T-helper 1 cell treated with Interleukin-12 subunit alpha and Interleukin-12 subunit beta and Interleukin-4 antibody, amounts not matched to agents 30 μg/mL and 1 μg/mL, for 36 hours (primary cell): ENCODE measurements around the gene TTL.
"Not testable (repeated sequence)": the region's sequence is repeated elsewhere in the genome, so short reads cannot be mapped to it uniquely, and the experiment has no call there.

Experiments
- H3K27ac Mint-ChIP-seq: one replicate; pipeline ENCODE4 v1.8.0; 2021; ENCODE audit warnings: mild to moderate bottlenecking, mixed read lengths
- H3K27me3 Mint-ChIP-seq: one replicate; pipeline ENCODE4 v1.8.0; 2021; ENCODE audit warnings: low read depth, mixed read lengths
- H3K36me3 Mint-ChIP-seq: one replicate; pipeline ENCODE4 v1.8.0; 2021; ENCODE audit warnings: low read depth, mixed read lengths
- H3K4me1 Mint-ChIP-seq: one replicate; pipeline ENCODE4 v1.8.0; 2021; ENCODE audit warnings: low read depth, mixed read lengths
- H3K4me3 Mint-ChIP-seq: one replicate; pipeline ENCODE4 v1.8.0; 2021; ENCODE audit warnings: mild to moderate bottlenecking, moderate library complexity, mixed read lengths
- H3K9me3 Mint-ChIP-seq: one replicate; pipeline ENCODE4 v1.8.0; 2021; ENCODE audit warnings: mixed read lengths

TTL gene

DNA sequence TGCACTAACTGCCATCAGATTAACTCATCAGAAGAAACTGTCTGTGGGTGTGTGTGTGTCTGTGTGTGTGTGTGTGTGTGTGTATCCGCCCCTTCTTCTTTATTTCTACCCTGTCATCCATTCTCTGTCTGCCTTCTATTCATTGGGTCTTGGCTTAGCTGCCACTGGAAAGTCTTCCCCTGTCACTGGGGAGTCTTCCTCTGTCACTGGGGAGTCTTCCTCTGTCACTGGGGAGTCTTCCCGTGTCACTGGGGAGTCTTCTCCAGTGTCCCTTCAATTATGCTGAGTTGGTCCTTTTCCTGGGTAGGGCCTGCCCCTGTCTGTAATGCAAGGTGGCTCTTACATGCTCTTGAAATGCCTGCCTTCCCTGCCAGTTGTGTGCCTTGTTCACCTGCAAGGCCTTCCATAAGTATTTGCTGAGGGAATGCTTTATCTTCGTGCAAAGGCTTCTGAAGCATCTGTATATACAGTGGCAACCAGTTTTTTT is 41.4 kb downstream of the TTL start:
- H3K36me3 Mint-ChIP-seq, result peaks cover 51% of the 10 kb centered on the region
- H3K9me3 Mint-ChIP-seq, result no peaks in the 10 kb centered on the region
- H3K27me3 Mint-ChIP-seq, result no peaks in the 10 kb centered on the region
- H3K27ac Mint-ChIP-seq, result no peak overlapping the region
- H3K4me1 Mint-ChIP-seq, result no peaks in the 10 kb centered on the region
- H3K4me3 Mint-ChIP-seq, result no peak overlapping the region

GRCh38 chr2:112524276-112524675 is 42.3 kb downstream of the TTL start:
- H3K4me3 Mint-ChIP-seq, H3K27ac Mint-ChIP-seq, H3K9me3 Mint-ChIP-seq, H3K27me3 Mint-ChIP-seq, H3K4me1 Mint-ChIP-seq: not testable (repeated sequence)
- peaks cover 57% of the 10 kb centered on the region for H3K36me3 Mint-ChIP-seq

DNA sequence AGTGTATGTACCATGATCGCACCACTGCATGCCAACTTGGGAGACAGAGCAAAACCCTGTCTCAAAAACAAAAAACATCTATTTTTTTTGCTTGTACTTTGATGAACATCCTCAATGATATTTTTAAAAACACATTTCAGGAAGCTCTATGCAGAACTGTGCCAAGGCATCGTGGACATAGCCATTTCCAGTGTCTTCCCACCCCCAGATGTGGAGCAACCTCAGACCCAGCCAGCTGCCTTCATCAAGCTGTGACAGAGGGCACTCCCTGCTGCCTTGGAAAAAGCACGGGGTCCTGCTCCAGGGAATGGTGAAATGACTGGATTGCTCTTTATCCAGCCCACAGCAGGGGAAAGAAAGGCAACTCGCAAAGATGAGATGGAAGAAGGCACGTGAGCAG is 46.6 kb downstream of the TTL start:
- H3K4me3 Mint-ChIP-seq, result no peak overlapping the region

DNA sequence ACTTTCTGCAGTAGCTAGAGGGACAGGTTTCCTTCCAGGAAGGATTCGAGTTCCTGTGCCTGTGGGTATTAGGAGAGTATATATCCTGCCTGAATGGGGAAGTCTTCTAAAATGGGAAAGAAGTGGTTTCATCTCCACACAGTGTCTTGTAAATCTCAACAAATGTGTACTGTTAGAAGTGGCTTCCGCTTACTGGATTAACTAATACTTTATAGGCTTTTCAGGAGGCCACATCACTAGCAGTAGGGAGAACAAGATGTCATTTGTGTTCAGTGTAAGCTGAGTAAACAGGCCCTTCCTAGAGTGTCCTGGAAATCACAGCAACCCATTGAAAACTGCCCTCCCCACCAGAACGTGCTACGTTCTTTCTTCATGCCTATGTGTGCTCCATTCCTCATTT is 47.8 kb downstream of the TTL start:
- Mint-ChIP-seq H3K27ac (no peak overlapping the region), H3K9me3 (no peaks in the 10 kb centered on the region), H3K36me3 (peaks cover 38% of the 10 kb centered on the region), H3K4me3 (no peak overlapping the region), H3K4me1 (no peaks in the 10 kb centered on the region), H3K27me3 (no peaks in the 10 kb centered on the region)

More for the DNA sequence above, 46.6 kb downstream of the TTL start:
- Mint-ChIP-seq H3K9me3 (no peaks in the 10 kb centered on the region), H3K27me3 (no peaks in the 10 kb centered on the region), H3K27ac (no peak overlapping the region), H3K36me3 (peaks cover 45% of the 10 kb centered on the region), H3K4me1 (no peaks in the 10 kb centered on the region)

DNA sequence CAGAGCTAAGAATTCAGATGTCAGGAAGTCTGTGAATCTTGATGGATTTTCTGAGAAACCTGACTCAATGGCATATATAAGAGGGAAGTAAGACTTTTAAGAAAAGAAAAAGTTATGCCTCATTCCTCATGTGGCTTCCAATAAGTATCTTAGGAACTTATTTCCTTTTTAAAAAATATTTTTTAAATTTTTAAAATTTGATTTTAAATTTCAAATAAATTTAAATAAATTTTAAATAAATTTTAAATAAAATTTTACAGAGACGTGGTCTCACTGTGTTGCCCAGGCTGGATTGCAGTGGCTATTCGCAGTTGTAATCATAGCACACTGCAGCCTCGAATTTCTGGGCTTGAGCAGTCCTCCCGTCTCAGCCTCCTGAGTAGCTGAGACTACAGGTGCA is 48.8 kb downstream of the TTL start:
- H3K9me3 Mint-ChIP-seq, result no peaks in the 10 kb centered on the region
- no peaks in the 10 kb centered on the region for H3K4me1 Mint-ChIP-seq
- H3K36me3 Mint-ChIP-seq, result peaks cover 35% of the 10 kb centered on the region
- no peaks in the 10 kb centered on the region for H3K27me3 Mint-ChIP-seq
- H3K4me3 Mint-ChIP-seq, result no peak overlapping the region
- H3K27ac Mint-ChIP-seq, result no peak overlapping the region

- H3K4me1 Mint-ChIP-seq, result no peaks in the 10 kb centered on the region
- H3K4me3 Mint-ChIP-seq, result no peak overlapping the region
- H3K27me3 Mint-ChIP-seq, result no peaks in the 10 kb centered on the region
- H3K27ac Mint-ChIP-seq, result no peak overlapping the region
- H3K9me3 Mint-ChIP-seq, result no peaks in the 10 kb centered on the region
- peaks cover 13% of the 10 kb centered on the region for H3K36me3 Mint-ChIP-seq
Measured at GRCh38 chr2:112534826-112535225, 52.9 kb downstream of the TTL start.

GRCh38 chr2:112536665-112537064 is 54.7 kb downstream of the TTL start:
- not testable (repeated sequence) for H3K27ac Mint-ChIP-seq, H3K4me3 Mint-ChIP-seq, H3K9me3 Mint-ChIP-seq, H3K27me3 Mint-ChIP-seq, H3K4me1 Mint-ChIP-seq, H3K36me3 Mint-ChIP-seq

GRCh38 chr2:112539306-112539705 is 57.4 kb downstream of the TTL start:
- no peak overlapping the region for H3K4me3 Mint-ChIP-seq
- no peaks in the 10 kb centered on the region for H3K9me3 Mint-ChIP-seq
- H3K4me1 Mint-ChIP-seq, result peaks cover 7% of the 10 kb centered on the region
- no peaks in the 10 kb centered on the region for H3K27me3 Mint-ChIP-seq
- peaks cover 2% of the 10 kb centered on the region for H3K36me3 Mint-ChIP-seq
- no peak overlapping the region for H3K27ac Mint-ChIP-seq

- H3K27ac Mint-ChIP-seq, result no peak overlapping the region
- no peak overlapping the region for H3K4me3 Mint-ChIP-seq
- H3K36me3 Mint-ChIP-seq, result peaks cover 2% of the 10 kb centered on the region
- H3K9me3 Mint-ChIP-seq, result no peaks in the 10 kb centered on the region
- H3K4me1 Mint-ChIP-seq, result peaks cover 10% of the 10 kb centered on the region
- H3K27me3 Mint-ChIP-seq, result no peaks in the 10 kb centered on the region
Measured at GRCh38 chr2:112540906-112541305, 59.0 kb downstream of the TTL start.

- Mint-ChIP-seq H3K4me1 (peaks cover 10% of the 10 kb centered on the region), H3K9me3 (no peaks in the 10 kb centered on the region), H3K36me3 (peaks cover 2% of the 10 kb centered on the region), H3K27me3 (no peaks in the 10 kb centered on the region), H3K4me3 (no peak overlapping the region), H3K27ac (no peak overlapping the region)
Measured at GRCh38 chr2:112541315-112542122, 59.6 kb downstream of the TTL start.

DNA sequence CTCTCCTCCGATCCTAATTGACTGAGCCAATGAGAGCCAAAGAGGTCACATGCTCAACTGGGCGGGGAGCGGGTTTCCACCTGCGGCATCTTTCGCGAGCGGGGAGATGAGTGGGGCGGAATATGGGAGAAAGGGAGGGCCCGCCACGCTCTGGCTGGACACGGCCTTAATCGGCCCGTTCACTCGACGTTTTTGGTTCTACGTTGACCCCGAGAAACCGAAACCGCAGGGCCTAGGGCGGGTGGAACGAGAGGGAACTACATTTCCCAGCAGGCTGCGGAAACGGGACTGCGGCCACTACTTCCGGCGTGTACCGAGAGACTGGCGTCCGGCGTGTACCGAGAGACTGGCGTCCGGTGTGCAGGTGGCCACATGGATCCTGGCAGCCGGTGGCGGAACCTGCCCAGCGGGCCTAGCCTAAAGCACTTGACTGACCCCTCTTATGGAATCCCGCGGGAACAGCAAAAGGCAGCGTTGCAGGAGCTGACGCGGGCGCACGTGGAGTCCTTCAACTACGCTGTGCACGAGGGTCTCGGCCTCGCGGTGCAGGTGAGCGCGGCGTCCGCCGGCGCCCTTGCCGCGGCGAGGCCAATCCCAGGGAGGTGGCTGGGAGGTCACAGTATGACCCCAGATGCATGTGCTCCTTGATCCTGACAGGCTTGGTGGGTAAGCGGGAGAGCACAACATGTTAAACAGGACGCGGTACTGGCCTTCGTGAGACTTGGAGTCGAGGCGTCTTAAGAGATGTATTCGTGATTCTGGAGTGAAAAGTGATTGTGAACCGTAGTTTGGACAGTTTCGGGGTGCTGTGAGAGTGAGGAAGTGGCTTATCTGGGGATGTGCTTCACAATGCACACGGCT is 60.4 kb downstream of the TTL start, which contains the start of gene POLR1B:
Gene POLR1B (plus strand): TSS at position 343 of the 861 bp plus-strand sequence. CDS start 30 bp downstream, at position 373.
- no peak within 1 kb of the TSS for H3K4me3 Mint-ChIP-seq
- peaks cover 5% of the 10 kb centered on the region for H3K36me3 Mint-ChIP-seq
- no peaks in the 10 kb centered on the region for H3K27me3 Mint-ChIP-seq
- no peaks in the 10 kb centered on the region for H3K9me3 Mint-ChIP-seq
- H3K4me1 Mint-ChIP-seq, result peaks cover 13% of the 10 kb centered on the region
- H3K27ac Mint-ChIP-seq, result no peak within 1 kb of the TSS

DNA sequence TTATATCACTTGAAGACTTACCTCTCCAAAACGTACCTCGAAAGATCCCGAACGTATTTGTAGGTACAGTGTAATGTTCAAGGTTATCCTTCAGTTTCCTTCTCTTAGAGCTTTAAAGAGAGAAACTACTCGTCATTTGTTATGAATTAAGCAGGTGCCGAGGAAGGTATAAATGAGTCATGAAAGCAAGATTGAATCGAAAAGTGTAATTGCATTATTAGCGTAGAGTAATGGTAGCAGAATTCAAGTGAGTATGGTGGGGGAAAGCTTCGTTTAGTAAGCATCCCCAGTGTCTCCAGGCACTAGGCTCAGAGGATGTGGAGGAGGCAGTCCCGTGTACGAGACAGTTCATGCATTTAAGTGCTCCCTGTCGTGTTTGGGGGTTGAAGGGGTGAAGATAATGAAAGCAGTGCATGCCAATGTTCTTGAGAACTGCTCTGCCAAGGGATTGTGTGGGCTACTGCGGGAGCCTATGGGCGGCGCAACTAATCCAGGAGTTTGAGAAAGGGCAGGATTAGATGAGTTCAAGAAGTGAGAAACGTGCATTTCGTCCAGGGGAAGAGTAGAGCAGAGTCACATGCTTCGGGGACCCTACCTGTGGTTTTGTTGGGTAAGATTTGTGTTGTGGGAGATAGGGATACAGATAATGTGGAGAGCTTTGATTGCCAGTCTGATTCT is 61.2 kb downstream of the TTL start:
- Mint-ChIP-seq H3K27me3 (no peaks in the 10 kb centered on the region), H3K4me1 (peaks cover 14% of the 10 kb centered on the region), H3K27ac (no peak overlapping the region), H3K4me3 (no peak overlapping the region), H3K9me3 (no peaks in the 10 kb centered on the region), H3K36me3 (peaks cover 10% of the 10 kb centered on the region)

- Mint-ChIP-seq H3K27me3 (no peaks in the 10 kb centered on the region), H3K27ac (no peak overlapping the region), H3K36me3 (peaks cover 31% of the 10 kb centered on the region), H3K4me1 (peaks cover 10% of the 10 kb centered on the region), H3K9me3 (no peaks in the 10 kb centered on the region), H3K4me3 (no peak overlapping the region)
Measured at GRCh38 chr2:112547333-112547732, 65.4 kb downstream of the TTL start.

GRCh38 chr2:112548980-112549379 is 67.0 kb downstream of the TTL start:
- Mint-ChIP-seq H3K9me3 (no peaks in the 10 kb centered on the region), H3K27ac (no peak overlapping the region), H3K36me3 (peaks cover 37% of the 10 kb centered on the region), H3K27me3 (no peaks in the 10 kb centered on the region), H3K4me3 (no peak overlapping the region), H3K4me1 (peaks cover 10% of the 10 kb centered on the region)
